Inflammatory macrophage treated with lipopolysaccharide for 4 hours (primary cell): ENCODE measurements around the gene PRSS27.

Source experiments
- DNase-seq: peaks from one replicate; pipeline ENCODE4 v3.0.0-alpha.2; 2020

Gene PRSS27

DNA sequence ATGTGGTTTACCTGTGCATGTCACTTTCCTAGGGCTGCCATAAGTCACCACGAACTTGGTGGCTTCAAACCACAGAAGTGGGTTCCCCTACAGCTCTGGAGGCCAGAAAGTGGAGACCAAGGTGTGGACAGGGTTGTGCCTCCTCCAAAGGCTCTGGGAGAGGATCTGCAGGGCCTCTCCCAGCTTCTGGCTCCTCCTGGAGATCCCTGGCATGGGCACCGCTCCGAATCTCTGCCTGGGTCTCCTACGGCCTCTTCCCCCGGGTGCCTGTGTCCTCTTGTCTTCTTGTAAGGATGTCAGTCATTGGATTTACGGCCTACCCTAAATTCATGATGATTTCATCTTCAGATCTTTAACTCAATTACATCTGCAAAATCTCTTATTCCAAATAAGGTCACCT lies 29.9 kb upstream of the PRSS27 start:
- DNase-seq: no peak

DNA sequence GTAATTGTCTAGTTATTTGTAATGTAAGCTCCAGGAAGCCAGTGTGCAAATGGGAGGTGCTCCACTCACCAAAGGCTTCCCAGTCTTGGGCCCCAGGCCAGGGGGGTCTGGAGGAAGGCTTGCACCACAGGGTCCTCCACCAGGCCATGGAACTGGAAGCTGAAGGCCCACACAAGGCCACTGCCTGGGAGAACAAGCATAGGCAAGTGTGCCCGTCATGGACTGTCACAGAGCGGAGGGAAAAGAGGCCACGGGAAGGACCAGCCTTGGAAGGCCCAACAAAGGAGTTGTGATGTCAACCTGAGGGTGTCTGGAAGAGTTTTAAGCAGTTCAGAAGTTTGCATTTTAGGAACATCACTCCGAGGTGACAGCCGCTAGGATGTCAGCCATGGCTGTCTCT lies 29.5 kb upstream of the PRSS27 start:
- no peak for DNase-seq

DNA sequence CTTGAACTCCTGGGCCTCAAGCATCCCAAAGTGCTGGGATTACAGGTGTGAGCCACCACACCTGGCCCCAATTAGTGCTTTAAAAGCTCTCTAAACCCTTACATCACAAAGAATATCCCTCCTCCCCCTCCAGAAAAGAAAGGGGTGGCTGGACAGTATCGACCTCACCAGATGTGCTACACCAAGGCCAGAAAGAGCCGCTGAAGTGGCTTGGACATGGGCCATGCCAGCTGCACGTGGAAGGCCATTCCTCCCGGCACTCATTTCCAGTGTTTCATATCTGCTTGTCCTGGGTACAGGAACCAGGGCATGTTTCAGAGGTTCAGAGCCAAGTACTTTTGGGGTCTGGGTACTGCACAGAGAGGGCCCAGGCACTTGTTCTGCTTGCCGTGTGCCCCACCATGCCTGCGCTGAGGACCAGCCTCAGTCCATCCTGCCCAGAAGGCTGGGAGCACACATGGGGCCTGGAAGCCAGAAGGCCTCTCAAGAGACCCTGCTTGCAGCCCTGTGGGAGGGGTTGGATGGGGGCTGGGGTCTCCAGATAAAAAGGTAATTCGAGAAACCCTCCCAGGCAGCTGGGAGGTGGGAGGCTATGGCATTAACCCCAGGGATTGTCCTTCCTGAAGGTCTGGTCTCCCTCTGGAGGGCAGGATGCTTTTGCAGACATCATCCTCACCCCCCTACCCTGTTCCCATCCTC lies 28.9 kb upstream of the PRSS27 start:
- DNase-seq: no peak

DNA sequence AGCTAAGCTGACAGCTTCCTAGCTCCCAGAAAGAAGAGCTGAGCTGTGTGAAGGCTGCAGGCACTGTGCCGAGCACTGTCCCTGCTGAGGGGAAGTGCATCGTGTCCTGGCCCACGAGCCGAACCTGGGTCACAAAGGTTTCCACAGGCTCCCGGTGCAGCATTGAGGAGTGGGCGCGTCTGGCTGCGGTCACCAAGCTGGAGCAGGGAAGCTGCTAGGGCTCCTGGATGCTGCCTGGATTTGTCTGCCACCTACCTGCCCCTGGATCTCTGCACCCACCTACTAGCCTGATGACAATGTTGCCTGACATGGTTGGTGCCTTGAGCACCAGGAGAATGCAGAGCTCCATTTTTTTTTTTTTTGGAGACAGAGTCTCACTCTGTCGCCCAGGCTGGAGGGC lies 25.9 kb upstream of the PRSS27 start:
- no peak for DNase-seq

DNA sequence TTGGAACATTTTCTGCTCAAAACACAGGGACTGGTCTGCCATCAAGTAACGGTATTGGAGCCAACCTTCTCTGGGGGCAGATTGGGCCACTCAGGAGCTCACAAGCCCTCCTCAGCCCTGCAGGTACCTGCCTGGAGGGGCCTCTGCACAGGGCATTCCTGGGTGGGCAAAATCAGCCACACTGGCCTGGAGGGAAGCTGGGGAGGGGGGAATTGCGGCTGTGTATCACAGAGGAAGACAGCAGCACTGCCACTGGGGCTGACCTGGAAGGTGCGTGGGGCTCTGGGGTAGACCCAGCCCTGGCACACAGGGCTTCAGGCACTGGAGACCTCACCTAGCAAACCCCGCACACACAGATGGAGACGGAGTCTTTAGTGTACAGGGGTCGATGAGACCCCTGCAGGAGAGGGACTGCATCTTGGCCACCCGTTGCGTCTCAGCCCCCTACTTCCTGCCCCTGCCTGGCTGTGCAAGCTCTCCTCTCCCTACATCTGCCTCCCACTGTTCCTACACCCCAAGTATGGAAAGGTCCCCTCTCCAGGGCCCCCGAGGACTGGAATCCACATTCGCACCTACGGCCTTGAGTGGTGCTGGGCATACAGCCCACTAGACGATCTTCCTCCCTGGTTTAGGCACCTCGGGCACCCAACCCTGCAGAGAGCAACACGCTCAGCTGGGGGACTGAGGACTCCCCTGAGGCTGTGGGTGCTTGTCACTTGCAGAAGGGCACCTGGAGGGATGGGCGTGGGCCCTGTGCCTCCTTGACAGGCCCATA lies 25.3 kb upstream of the PRSS27 start:
- no peak for DNase-seq

DNA sequence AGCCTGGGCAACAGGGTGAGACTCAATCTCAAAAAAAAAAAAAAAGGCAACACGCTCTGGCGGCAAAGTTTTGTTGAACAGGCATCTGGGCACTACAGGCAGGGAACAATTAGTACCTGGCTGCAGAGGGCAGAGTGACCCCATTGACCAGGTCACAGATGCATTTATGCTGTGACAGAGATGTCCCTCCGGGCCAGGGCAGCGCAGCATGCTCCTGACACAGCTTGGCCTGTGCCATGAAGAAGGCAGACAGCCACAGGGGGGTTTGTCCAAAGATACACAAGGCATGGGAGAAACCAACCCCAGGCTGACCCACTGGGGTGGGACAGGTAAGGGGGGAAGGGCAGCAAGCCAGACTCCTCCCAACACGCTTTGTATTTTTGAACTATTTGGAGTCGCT lies 24.7 kb upstream of the PRSS27 start:
- DNase-seq: no peak

DNA sequence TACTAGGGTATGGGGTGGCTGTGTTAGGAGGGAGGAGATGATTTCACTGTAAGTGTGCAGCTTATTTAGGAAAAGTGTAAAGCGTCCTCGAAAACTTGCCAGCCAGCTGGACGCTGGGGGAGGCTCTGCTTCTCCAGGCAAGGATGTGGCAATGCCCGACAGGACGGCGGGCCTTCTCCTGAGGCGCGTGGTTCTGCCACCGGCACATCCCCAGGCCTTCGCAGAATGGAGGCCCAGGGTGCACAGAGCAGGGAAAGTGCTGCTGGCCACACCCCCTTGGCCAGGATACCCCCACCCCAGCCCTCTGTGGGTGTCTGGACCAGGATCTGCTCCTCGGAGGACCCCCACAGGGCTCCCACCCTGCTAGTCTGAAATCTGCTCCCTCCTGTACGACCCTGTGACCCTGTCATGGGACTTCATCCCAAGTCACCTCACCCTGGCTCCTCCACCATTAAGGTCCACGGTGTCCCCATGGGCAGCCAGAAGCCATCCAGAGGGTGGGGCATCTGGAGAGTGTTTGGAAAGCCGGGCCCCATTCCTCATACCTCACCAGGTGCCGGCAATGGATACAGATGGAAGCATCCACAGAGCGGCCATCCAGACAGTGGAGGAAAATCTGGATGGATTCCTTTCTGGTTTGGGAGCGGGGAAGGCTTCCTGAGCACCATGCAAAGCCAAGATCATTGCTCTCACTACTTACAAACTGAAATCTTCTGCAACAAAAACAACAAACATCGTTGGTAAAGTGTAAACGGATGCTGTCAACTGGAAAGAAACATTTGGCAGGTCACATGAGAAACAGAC lies 23.2 kb upstream of the PRSS27 start:
- DNase-seq: no peak

DNA sequence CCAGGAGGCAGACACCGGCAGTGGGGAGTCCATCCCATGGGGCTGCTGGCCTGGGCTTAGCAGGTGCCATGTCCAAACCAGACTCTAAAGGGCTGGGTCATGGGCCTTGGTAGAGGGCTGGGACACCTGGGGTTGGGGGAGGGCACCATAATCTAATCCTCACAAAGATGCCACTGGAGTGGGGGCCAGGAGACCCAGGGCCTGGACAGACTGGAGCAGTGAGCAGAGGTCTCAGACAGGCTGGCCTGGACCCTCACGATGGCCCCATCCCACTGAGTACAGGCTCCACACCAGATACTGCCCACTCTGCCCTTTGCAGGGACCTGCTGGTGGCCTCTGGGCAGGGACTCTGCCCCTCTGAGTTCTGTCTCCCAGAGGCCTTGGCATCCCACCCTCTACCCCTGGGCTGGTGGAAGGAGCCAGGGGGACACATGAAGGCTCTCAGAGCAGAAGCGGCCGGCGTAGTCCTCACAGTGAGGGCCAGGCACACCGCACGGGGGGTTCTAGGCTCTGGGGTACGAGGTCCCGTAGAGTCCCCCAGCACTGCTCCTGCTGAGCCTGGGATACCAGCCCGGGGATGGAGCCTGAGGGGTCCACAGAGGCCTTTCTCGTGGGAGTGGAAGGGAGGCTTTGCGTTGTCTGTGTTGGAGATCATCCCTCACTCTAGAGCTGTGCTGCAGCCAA lies 22.4 kb upstream of the PRSS27 start:
- no peak for DNase-seq

DNA sequence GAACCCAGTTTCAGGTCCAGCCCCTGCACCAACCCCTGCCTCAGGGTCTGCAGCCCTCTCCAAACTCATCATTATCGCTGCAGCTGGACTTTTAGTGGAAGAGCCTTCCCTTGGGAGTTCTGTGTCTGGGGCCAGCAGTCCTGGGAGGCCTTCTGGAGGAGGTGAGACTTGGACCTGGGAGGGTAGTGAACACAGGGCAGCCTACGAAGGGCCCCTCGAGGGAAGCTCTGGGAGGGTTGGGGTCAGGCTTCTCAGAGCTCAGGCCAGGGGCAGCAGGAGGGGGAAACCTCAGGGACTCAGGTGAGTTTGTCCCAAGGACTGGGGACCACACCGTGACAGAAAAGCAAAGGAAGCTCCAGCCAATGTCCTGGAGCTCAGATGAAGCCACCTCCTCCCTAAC lies 21.1 kb upstream of the PRSS27 start:
- no peak for DNase-seq

DNA sequence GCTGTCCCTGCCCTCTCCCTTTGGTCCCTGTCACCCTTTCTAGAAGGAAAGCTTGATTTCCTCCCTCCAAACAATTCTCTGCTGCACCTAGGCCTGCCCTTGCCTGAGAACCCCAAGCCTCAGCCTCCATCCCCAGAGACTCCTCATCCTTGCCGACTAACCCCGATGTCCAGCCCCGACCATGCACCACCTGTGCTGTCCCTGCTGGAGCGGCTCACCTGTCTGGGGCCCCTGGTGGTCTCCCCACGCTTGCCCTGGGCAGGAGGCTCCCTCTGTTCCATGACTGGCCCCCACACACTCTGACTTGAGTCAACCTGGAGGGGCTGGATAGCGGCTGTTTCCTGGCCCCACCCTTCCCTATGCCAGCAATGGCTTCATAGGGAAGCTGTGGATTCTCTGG lies 20.5 kb upstream of the PRSS27 start:
- DNase-seq: no peak

DNA sequence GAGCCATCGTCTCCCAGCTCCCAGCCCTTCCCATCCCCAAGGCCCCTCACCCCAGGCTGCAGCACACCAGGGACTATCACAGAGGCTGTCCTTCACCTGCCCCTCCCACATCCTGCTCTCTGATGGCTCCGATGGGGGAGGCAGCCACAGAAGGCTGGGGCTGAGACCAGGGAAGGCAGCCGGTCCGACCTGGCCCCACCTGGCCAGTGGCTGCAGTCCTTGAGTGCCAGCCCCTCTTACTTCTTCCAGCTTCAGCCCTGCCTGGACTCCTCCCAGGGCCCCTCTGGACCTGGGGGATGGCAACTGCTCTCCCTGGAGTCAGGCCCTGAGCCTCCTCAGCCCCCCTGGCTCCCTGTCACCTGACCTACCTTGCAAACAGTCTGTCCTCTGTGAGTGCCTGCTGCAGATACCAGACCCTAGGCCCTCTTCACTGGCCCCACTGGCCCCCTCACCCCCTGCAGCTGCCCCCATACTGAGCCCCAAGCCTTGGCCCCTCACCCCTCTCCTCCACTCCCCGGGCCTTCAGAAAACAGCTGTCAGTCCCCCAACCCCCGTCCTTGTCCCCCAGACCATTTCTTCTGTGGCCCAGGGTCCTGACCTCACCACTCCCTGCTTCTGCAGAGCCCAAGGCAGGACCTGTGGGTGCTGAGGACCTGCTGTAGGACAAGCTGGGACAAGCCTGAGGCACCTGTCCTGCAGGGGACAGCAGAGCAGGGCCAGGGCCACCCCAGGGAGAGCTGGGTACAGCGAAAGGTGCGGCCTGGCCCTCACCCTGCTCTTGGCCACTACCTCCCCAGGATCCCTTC lies 19.8 kb upstream of the PRSS27 start:
- no peak for DNase-seq

DNA sequence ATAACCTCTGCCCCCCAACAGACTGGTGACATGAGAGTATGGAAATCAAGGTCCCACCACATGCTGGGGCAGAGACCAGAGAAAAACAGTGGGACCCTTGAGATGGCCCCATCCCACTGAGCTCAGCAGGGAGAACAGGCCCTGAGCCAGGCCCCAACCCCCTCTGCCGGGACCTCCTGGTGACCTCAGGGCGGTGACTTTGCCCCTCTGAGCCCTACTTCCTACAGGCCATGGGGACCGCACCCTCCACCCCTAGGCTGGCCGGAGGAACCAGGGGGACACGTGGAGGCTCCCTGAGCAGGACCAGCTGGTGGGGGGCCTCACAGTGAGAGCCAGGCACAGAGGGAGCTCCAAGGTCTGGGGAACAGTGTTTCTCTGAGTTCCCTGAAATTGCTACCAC lies 18.6 kb upstream of the PRSS27 start:
- DNase-seq: no peak

DNA sequence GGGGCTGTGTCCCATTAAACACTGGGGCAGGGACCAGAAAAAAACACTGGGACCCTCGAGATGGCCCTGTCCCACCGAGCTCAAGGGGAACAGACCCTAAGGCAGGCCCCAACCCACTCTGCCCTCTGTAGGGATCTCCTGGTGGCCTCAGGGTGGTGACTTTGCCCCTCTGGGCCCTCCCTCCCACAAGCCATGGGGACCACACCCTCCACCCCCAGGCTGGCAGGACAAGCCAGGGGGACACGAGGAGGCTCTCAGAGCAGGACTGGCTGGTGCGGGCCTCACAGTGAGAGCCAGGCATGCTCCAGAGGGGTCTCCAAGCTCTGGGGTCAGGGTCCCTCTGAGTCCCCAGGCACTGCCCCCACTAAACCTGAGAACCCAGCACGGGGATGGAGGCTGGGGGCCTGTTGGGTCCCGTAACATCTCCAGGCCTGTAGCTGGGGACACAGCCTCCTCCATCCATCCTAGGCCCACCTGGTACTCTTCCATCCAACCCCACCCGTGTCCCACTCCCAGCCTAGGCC lies 17.9 kb upstream of the PRSS27 start:
- no peak for DNase-seq

DNA sequence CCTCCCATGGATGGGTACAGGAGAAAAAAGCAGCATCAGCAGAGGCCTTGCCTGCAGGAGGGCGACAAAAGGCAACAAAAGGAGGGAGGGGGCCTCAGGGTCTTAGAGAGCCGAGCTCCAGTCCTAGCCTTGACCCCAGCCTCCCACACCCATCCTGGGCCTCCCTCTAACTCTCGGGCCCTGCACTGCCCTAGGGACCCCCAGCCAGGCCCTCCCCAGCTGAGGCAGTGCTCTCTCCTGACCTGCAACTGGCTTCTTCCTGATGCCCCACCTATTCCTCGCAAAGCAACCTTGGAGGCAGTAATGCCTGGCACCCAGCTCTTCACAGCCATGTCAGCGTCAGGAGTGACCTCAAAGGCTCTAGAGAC lies 17.2 kb upstream of the PRSS27 start:
- DNase-seq: no peak

DNA sequence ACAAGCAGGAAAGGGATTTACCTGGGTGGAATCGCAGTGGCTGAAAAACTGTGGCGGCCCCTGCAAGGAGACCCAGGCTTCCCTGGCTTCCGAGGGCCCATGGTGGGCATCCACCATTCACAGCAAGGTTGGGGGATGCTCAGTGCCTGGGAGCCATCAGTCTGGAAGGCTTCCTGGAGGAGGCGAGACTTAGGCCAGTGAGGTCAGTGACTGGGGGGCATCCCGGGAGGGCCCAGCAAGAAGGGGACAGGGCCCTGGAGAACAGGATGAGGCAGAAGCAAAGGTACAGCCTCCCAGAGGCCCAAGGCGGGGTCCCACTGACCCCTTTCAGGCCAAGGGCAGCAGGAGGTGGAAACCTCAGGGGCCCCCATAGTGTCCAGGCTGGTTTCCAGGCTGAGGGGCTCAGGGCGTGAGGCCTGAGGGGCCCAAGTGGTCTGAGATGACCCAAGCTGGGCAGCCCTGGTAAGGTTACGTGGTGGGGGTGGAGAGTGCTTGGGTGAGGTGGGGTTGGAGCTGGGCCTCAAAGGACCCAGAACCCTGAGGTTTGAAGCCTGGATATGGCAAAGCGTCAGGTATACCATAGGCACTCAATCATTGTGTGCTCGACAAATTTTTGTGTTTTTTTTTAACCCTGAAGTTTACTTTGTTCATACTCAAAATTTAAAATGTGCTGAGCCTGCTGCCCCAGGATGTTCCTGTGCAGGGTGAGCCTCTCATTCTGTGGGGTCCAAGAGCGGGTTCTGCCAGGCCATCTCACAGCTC lies 16.6 kb upstream of the PRSS27 start:
- DNase-seq: no peak

DNA sequence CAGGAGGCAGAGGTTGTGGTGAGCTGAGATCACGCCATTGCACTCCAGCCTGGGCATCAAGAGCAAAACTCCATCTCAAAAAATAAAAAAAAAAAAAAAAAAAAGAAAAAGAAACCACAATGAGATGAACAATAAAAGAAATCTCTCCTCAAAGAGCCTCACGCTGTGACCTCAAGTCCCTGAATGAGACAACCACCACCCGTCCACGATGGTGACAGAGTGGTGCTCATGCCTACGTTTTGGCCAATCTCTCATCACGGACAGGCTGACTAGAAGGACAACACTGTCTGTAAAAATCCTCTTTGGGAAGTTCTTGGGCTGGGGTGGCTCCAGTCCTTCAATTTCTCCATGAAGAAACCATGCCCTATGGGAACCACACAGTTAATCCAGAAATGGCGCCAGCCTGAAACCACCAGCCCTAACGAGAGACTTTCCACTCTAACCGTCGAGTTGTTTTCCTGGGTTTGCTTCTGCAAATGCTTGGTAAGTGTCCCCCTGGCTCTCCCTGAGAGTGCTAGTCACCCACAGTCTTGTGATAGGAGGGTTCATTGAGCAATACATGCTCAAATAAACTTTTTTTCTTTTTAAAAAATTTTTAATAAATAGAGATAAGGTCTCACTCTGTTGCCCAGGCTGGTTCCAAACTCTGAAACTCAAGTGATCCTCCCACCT lies 15.0 kb upstream of the PRSS27 start:
- peak; percentile 52 for DNase-seq

DNA sequence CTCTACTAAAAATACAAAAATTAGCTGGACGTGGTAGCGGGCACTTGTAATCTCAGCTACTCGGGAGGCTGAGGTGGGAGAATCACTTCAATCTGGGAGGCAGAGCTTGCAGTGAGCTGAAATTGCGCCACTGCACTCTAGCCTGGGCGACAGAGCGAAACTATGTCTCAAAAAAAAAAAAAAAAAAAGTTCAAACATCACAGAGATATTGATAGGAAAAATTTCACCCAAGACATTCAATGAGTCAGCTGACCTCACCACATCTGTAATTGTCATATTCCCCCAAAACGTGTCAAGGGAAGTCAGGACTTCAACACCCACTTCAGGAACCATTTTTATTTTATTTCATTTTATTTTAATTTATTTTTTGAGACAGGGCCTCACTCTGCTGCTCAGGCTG lies 8.0 kb upstream of the PRSS27 start:
- no peak for DNase-seq

DNA sequence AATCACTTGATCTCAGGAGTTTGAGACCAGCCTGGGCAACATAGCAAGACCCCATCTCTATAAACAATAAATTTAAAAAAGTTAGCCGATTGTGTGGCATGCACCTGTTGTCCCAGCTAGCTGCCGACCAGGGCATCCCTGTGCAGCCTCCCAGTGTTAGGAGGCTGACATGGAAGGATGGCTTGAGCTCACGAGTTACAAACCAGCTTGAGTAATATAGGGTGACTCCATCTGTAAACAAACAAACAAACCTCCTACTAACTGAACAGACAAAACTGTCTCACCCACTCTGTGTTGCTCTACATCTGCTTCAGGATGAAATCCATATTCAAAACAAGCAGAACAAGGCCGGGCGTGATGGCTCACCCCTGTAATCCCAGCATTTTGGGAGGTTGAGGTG lies 6.9 kb upstream of the PRSS27 start:
- DNase-seq: no peak

DNA sequence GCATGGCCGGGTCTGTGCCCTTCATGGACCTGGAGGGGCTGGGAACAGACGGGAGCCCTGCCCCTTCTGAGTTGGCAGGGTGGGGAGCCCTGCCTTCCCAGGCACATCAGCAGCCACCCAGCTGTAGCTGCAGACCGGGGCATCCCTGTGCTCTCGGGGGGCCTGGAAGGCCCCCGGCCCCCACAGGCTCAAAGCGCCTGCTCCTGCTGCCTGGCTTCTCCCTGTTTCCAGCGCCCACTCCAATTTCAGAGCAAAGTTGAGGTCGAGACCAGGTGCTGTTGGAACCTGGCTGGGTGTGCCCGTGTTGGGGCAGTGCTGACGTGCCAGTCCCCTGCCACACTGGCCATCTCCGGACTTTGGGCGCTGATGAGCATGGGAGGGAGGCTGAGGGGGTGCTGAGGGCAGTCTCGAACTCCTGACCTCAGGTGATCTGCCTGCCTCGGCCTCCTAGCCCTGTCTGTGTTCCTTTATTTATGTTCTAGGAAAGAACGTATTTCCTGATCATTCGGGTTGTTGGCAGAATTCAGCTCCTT lies 4.9 kb upstream of the PRSS27 start:
- DNase-seq: no peak

DNA sequence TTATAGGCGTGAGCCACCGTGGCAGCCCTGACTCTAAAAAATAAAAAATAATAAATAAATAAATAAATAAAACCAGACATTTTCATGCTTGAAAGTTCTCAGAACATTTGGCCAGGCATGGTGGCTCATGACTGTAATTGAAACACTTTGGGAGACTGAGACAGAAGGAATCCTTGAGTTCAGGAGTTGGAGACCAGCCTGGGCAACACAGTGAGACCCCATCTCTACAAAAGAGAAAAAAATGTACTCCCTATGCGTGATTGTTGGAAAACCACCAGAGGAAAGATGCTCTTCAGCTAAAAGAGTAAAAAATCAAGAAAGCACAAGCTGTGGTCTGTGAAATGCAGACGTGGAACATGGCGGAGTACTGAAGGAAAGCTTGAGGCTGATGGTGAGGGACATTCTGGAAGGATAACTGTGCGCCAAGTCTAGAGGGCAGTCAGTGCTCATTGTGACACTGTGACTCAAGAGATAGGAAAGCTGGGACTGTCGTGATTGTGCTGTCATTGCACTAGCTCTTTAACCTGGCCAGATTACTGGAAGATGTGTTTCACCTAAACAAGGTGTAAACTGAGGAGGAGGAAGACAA lies 4.2 kb upstream of the PRSS27 start:
- DNase-seq: no peak
